RWPE2 (cell line): ENCODE data around the gene TWNK.

Experiments used
- ATAC-seq: fragments of 200-7000 bp; cut with Tn5 transposase; 3 replicates; pipeline ENCODE4 v1.9.1; 2021; ENCODE audit warnings: low read depth
- DNase-seq: peaks from one replicate; pipeline ENCODE4 v3.0.0-alpha.2; 2020; ENCODE audit warnings: low spot score
- H3K27ac ChIP-seq: fragments of 450-650 bp; 2 replicates; pipeline ENCODE4 v1.5.1; 2017; ENCODE audit warnings: mild to moderate bottlenecking; ENCODE audit not compliant: poor library complexity, severe bottlenecking
- H3K27me3 ChIP-seq: fragments of 250-450 bp; sonication (Bioruptor Pico); 2 replicates; pipeline ENCODE4 v1.5.1; 2021; ENCODE audit warnings: mild to moderate bottlenecking, moderate library complexity; ENCODE audit not compliant: insufficient read depth, poor library complexity, severe bottlenecking
- H3K36me3 ChIP-seq: fragments of 250-450 bp; sonication (Bioruptor Pico); 2 replicates; pipeline ENCODE4 v1.5.1; 2020; ENCODE audit warnings: low read depth, mild to moderate bottlenecking, moderate library complexity
- H3K4me1 ChIP-seq: fragments of 250-450 bp; sonication (Bioruptor Pico); 2 replicates; pipeline ENCODE4 v1.5.1; 2021; ENCODE audit warnings: mild to moderate bottlenecking, moderate library complexity; ENCODE audit not compliant: insufficient read depth, poor library complexity, severe bottlenecking
- H3K4me3 ChIP-seq: fragments of 250-450 bp; sonication (Bioruptor Pico); 2 replicates; pipeline ENCODE4 v1.5.1; 2021; ENCODE audit warnings: mild to moderate bottlenecking, moderate library complexity; ENCODE audit not compliant: severe bottlenecking
- H3K9me3 ChIP-seq: fragments of 250-450 bp; sonication (Bioruptor Pico); 2 replicates; pipeline ENCODE4 v1.5.1; 2021; ENCODE audit warnings: mild to moderate bottlenecking, moderate library complexity; ENCODE audit not compliant: severe bottlenecking
- TF ChIP-seq, protein P1 (sequence below): fragments of 450-650 bp; IDR thresholded peaks from one replicate; pipeline ENCODE4 v1.5.1; 2017; ENCODE audit warnings: mild to moderate bottlenecking, moderate library complexity; ENCODE audit not compliant: poor library complexity, severe bottlenecking

Gene TWNK

GRCh38 chr10:100982916-100983830 lies 4.2 kb upstream of the TWNK start:
- ATAC-seq (no peak), DNase-seq (no peak)
- Histone ChIP-seq H3K27ac (no peak overlapping the region), H3K4me3 (no peak overlapping the region), H3K4me1 (peaks cover 7% of the 10 kb centered on the region), H3K27me3 (no peaks in the 10 kb centered on the region), H3K36me3 (peaks cover 13% of the 10 kb centered on the region), H3K9me3 (no peaks in the 10 kb centered on the region)
- TF ChIP-seq, protein P1, sequence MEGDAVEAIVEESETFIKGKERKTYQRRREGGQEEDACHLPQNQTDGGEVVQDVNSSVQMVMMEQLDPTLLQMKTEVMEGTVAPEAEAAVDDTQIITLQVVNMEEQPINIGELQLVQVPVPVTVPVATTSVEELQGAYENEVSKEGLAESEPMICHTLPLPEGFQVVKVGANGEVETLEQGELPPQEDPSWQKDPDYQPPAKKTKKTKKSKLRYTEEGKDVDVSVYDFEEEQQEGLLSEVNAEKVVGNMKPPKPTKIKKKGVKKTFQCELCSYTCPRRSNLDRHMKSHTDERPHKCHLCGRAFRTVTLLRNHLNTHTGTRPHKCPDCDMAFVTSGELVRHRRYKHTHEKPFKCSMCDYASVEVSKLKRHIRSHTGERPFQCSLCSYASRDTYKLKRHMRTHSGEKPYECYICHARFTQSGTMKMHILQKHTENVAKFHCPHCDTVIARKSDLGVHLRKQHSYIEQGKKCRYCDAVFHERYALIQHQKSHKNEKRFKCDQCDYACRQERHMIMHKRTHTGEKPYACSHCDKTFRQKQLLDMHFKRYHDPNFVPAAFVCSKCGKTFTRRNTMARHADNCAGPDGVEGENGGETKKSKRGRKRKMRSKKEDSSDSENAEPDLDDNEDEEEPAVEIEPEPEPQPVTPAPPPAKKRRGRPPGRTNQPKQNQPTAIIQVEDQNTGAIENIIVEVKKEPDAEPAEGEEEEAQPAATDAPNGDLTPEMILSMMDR: no peak

DNA sequence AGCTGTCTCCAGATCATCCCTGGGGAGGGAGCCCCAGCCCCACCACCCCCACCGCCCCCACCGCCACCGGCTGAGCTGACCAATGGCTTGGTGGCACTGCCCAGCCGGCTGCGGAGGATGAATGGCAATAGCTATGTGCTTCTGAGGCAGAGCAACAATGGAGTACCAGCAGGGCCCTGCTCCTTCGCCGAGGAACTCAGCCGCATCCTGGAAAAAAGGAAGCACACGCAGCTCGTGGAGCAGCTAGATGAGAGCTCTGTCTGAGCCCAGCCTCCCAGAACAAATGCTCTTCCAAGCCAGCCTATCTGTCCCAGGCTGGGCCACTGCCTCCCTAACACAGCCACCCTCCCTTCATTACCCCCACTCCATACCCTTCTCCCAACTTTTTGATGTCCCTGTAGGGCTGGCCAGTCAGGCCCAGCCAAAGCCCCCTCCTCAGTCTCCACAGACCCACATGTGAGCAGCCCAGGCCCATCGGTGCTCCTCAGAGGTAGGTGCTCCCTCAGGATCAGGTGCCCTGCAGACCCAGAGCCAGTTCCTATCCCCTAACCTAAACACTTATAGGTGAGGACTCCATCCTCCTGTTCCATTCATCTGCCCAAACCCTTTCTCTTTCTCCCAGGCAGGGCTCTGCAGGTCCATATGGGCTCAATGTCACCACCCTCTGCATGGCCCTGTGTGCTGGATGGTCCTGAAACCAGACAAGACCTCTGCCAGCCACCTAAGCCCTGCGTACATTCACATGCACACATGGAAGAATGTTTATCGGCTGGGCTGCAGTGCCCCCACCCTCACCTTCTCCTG lies 3.3 kb upstream of the TWNK start:
- no peak for ATAC-seq
- Histone ChIP-seq H3K9me3 (no peaks in the 10 kb centered on the region), H3K4me1 (peaks cover 7% of the 10 kb centered on the region), H3K27me3 (no peaks in the 10 kb centered on the region), H3K27ac (no peak overlapping the region), H3K4me3 (no peak overlapping the region), H3K36me3 (peaks cover 20% of the 10 kb centered on the region)
- DNase-seq: no peak
- TF ChIP-seq, protein P1: no peak

DNA sequence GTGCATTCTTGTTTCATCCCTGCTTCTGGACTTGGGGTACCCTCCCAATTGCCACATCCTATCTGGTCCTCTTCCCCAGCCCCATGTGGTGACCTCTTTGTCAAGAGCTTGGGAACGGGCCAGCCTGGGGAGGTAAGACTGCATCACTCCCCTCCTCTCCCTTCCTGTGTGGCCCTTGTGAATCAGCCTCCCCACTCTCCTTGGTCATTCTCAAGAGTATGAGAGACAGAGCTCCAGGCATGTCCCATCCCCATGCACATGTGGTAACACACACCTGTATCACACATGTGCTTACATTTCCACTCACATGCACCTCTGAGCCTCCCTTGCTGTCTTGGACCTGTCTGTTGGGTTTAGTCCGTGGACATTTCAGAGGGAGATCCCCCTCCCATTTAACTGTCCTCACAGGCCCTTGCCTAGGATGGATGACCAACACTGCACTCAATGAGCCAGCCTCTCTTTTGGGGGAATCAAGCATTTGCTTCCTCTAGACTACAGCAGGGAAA lies 2.6 kb upstream of the TWNK start:
- peaks cover 26% of the 10 kb centered on the region for H3K36me3 ChIP-seq
- no peaks in the 10 kb centered on the region for H3K27me3 ChIP-seq
- no peak overlapping the region for H3K27ac ChIP-seq
- no peak for DNase-seq
- no peak overlapping the region for H3K4me3 ChIP-seq
- TF ChIP-seq, protein P1: no peak
- ATAC-seq: no peak
- H3K9me3 ChIP-seq: no peaks in the 10 kb centered on the region
- peaks cover 7% of the 10 kb centered on the region for H3K4me1 ChIP-seq

GRCh38 chr10:100985336-100985735 lies 2.0 kb upstream of the TWNK start:
- ATAC-seq: no peak
- H3K27ac ChIP-seq: no peak overlapping the region

More at GRCh38 chr10:100985336-100985735, 2.0 kb upstream of the TWNK start:
- no peak for DNase-seq
- Histone ChIP-seq H3K9me3 (no peaks in the 10 kb centered on the region), H3K27me3 (no peaks in the 10 kb centered on the region), H3K36me3 (peaks cover 32% of the 10 kb centered on the region), H3K4me1 (peaks cover 7% of the 10 kb centered on the region), H3K4me3 (no peak overlapping the region)
- TF ChIP-seq, protein P1: no peak
